WTC11 (cell line): ENCODE measurements around the gene OR5B21. TPM values are rescaled to one million over a fixed set of nuclear protein-coding genes. Genes with fewer than 3 reads are reported as not detected.

Experiments
- ATAC-seq: fragments of 200-7000 bp; cut with Tn5 transposase; 2 replicates; pipeline ENCODE4 v1.10.0; 2021; ENCODE audit warnings: mild to moderate bottlenecking, moderate library complexity
- CTCF ChIA-PET: fragments of 300-600 bp; sonication (Branson Sonifier 250); formaldehyde crosslinking; loops from one replicate; lab custom pipeline; 2021; ENCODE audit warnings: antibody characterized with exemption; lab: Charles Lee
- POLR2A ChIA-PET: fragments of 350-600 bp; sonication (Branson Sonifier 250); formaldehyde crosslinking; loops from one replicate; lab custom pipeline; 2021; ENCODE audit warnings: antibody characterized with exemption; lab: Charles Lee
- DNase-seq: peaks from one replicate; pipeline ENCODE4 v3.0.0; 2021; ENCODE audit warnings: low spot score
- H3K27ac Mint-ChIP-seq: 2 replicates; pipeline ENCODE4 v1.8.0; 2021; ENCODE audit warnings: mixed read lengths
- H3K27me3 Mint-ChIP-seq: 2 replicates; pipeline ENCODE4 v1.8.0; 2021; ENCODE audit warnings: low read depth, mild to moderate bottlenecking, moderate library complexity, mixed read lengths
- H3K36me3 Mint-ChIP-seq: 2 replicates; pipeline ENCODE4 v1.8.0; 2021; ENCODE audit warnings: mixed read lengths
- H3K4me1 Mint-ChIP-seq: 2 replicates; pipeline ENCODE4 v1.8.0; 2022; ENCODE audit warnings: mixed read lengths
- H3K4me3 Mint-ChIP-seq: 2 replicates; pipeline ENCODE4 v1.8.0; 2021; ENCODE audit warnings: mild to moderate bottlenecking, moderate library complexity, mixed read lengths
- H3K9me3 Mint-ChIP-seq: 2 replicates; pipeline ENCODE4 v1.8.0; 2021; ENCODE audit warnings: mixed read lengths
- ELF4 ChIP-seq: sonication (generic); formaldehyde crosslinking; IDR thresholded peaks from 2 replicates; pipeline ENCODE4 v1.8.1; 2022; ENCODE audit warnings: low read depth, mild to moderate bottlenecking, moderate library complexity, missing genetic modification reagents
- EMX1 ChIP-seq: fragments of 250-450 bp; sonication (Bioruptor Pico); IDR thresholded peaks from 2 replicates; pipeline ENCODE4 v1.8.0; 2021; ENCODE audit warnings: mild to moderate bottlenecking
- FOXP1 ChIP-seq: sonication (generic); formaldehyde crosslinking; IDR thresholded peaks from 2 replicates; pipeline ENCODE4 v1.8.0; 2022; ENCODE audit warnings: missing genetic modification reagents, mild to moderate bottlenecking, moderate library complexity, borderline replicate concordance
- MXD4 ChIP-seq: fragments of 250-450 bp; sonication (Bioruptor Pico); IDR thresholded peaks from 2 replicates; pipeline ENCODE4 v1.8.0; 2021; ENCODE audit warnings: mild to moderate bottlenecking, moderate library complexity, borderline replicate concordance
- NFYB ChIP-seq: sonication (generic); formaldehyde crosslinking; conservative IDR thresholded peaks from 2 replicates; pipeline ENCODE4 v1.8.0; 2022; ENCODE audit warnings: low read depth, missing genetic modification reagents
- NR2C2 ChIP-seq: sonication (generic); formaldehyde crosslinking; IDR thresholded peaks from 2 replicates; pipeline ENCODE4 v1.8.0; 2022; ENCODE audit warnings: mild to moderate bottlenecking, missing genetic modification reagents
- SOX15 ChIP-seq: fragments of 250-450 bp; sonication (Bioruptor Pico); IDR thresholded peaks from 2 replicates; pipeline ENCODE4 v1.9.0; 2021; ENCODE audit warnings: mild to moderate bottlenecking
- SP1 ChIP-seq: sonication (generic); formaldehyde crosslinking; conservative IDR thresholded peaks from 2 replicates; pipeline ENCODE4 v1.8.1; 2022; ENCODE audit warnings: missing genetic modification reagents
- ZNF138 ChIP-seq: sonication (generic); formaldehyde crosslinking; conservative IDR thresholded peaks from 2 replicates; pipeline ENCODE4 v1.8.1; 2022; ENCODE audit warnings: mild to moderate bottlenecking, moderate library complexity, missing genetic modification reagents
- ZNF263 ChIP-seq: sonication (generic); formaldehyde crosslinking; IDR thresholded peaks from 2 replicates; pipeline ENCODE4 v1.8.1; 2022; ENCODE audit warnings: low read depth, mild to moderate bottlenecking, moderate library complexity, missing genetic modification reagents
- ZNF416 ChIP-seq: fragments of 250-450 bp; sonication (Bioruptor Pico); IDR thresholded peaks from 2 replicates; pipeline ENCODE4 v1.9.0; 2021; ENCODE audit warnings: mild to moderate bottlenecking, inconsistent platforms
- total RNA-seq: library from RNA; stranded (reverse); gene quantifications from 3 replicates; pipeline ENCODE4 v1.2.3, GENCODE V29; 2021
- TF ChIP-seq, protein P1 (sequence below): sonication (generic); formaldehyde crosslinking; IDR thresholded peaks from 2 replicates; pipeline ENCODE4 v1.8.1; 2023; ENCODE audit warnings: mild to moderate bottlenecking, missing genetic modification reagents
- TF ChIP-seq, protein P2 (sequence below): sonication (generic); formaldehyde crosslinking; IDR thresholded peaks from 2 replicates; pipeline ENCODE4 v1.8.1; 2023; ENCODE audit warnings: mild to moderate bottlenecking, missing genetic modification reagents, moderate library complexity
- TF ChIP-seq, protein P3 (sequence below): sonication (generic); formaldehyde crosslinking; IDR thresholded peaks from 2 replicates; pipeline ENCODE4 v1.8.1; 2023; ENCODE audit warnings: mild to moderate bottlenecking, missing genetic modification reagents, borderline replicate concordance
- TF ChIP-seq, protein P4 (sequence below): sonication (generic); formaldehyde crosslinking; conservative IDR thresholded peaks from 2 replicates; pipeline ENCODE4 v1.8.1; 2022; ENCODE audit warnings: mild to moderate bottlenecking, missing genetic modification reagents
- TF ChIP-seq, protein P5 (sequence below): fragments of 200-600 bp; IDR thresholded peaks from 2 replicates; pipeline ENCODE4 v1.8.0; 2022; ENCODE audit warnings: antibody characterized with exemption
- TF ChIP-seq, protein P6 (sequence below): sonication (generic); formaldehyde crosslinking; IDR thresholded peaks from 2 replicates; pipeline ENCODE4 v1.8.1; 2022; ENCODE audit warnings: mild to moderate bottlenecking, missing genetic modification reagents, moderate library complexity, borderline replicate concordance
- TF ChIP-seq, protein P7 (sequence below): sonication (generic); formaldehyde crosslinking; IDR thresholded peaks from 2 replicates; pipeline ENCODE4 v1.8.1; 2023; ENCODE audit warnings: mild to moderate bottlenecking, missing genetic modification reagents

Gene OR5B21
- total RNA-seq, 1 experiment from 2014 or later = not detected

DNA sequence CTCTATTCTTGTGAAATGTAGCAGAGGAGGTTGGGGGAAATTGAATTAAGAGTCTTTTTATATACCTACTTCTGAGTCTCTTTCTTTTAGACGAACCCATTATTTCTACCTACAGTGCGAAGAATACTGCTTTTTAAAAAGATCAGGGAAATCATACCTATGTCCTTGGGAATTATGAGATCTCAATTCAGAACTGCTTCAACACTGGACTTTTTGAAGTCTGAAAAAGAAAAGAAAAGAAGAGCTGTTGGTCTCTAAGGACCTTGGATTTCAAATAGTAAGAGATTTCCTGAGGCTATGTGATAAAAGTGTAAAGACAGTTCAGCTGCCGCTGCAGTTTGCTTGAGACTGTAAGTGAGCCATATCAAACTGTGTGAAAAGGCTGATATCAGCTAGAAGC is 3.7 kb upstream of the OR5B21 start (continued):
- TF ChIP-seq, protein P1, sequence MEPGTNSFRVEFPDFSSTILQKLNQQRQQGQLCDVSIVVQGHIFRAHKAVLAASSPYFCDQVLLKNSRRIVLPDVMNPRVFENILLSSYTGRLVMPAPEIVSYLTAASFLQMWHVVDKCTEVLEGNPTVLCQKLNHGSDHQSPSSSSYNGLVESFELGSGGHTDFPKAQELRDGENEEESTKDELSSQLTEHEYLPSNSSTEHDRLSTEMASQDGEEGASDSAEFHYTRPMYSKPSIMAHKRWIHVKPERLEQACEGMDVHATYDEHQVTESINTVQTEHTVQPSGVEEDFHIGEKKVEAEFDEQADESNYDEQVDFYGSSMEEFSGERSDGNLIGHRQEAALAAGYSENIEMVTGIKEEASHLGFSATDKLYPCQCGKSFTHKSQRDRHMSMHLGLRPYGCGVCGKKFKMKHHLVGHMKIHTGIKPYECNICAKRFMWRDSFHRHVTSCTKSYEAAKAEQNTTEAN = no peak
- TF ChIP-seq, protein P2, sequence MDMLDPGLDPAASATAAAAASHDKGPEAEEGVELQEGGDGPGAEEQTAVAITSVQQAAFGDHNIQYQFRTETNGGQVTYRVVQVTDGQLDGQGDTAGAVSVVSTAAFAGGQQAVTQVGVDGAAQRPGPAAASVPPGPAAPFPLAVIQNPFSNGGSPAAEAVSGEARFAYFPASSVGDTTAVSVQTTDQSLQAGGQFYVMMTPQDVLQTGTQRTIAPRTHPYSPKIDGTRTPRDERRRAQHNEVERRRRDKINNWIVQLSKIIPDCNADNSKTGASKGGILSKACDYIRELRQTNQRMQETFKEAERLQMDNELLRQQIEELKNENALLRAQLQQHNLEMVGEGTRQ (CRISPR knock-in tag) = no peak

DNA sequence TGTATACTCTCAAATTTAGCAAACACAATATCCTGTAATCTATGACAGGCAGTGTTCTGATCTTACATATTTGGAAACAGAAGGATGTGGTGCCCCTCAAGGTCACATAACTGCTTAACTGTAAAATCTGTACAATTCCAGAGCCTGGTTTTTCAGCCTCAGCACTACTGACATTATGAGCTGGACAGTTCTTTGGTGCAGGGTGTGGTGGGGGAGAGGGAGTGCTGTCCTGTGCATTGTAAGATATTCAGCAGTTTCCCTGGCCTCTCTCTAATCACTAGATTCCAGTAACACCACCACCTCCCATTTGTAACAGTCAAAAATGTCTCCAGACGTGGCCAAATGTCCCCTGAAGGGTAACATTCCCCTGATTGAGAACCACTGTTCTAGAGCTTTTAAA is 1.8 kb upstream of the OR5B21 start:
- DNase-seq (no peak), ATAC-seq (no peak)
- no peak overlapping the region for H3K4me3 Mint-ChIP-seq
- H3K36me3 Mint-ChIP-seq = no peaks in the 10 kb centered on the region
- TF ChIP-seq EMX1 (CRISPR knock-in tag) (no peak), NR2C2 (CRISPR knock-in tag) (no peak), SOX15 (CRISPR knock-in tag) (no peak), ZNF263 (no peak), ZNF416 (CRISPR knock-in tag) (no peak)
- TF ChIP-seq, protein P3, sequence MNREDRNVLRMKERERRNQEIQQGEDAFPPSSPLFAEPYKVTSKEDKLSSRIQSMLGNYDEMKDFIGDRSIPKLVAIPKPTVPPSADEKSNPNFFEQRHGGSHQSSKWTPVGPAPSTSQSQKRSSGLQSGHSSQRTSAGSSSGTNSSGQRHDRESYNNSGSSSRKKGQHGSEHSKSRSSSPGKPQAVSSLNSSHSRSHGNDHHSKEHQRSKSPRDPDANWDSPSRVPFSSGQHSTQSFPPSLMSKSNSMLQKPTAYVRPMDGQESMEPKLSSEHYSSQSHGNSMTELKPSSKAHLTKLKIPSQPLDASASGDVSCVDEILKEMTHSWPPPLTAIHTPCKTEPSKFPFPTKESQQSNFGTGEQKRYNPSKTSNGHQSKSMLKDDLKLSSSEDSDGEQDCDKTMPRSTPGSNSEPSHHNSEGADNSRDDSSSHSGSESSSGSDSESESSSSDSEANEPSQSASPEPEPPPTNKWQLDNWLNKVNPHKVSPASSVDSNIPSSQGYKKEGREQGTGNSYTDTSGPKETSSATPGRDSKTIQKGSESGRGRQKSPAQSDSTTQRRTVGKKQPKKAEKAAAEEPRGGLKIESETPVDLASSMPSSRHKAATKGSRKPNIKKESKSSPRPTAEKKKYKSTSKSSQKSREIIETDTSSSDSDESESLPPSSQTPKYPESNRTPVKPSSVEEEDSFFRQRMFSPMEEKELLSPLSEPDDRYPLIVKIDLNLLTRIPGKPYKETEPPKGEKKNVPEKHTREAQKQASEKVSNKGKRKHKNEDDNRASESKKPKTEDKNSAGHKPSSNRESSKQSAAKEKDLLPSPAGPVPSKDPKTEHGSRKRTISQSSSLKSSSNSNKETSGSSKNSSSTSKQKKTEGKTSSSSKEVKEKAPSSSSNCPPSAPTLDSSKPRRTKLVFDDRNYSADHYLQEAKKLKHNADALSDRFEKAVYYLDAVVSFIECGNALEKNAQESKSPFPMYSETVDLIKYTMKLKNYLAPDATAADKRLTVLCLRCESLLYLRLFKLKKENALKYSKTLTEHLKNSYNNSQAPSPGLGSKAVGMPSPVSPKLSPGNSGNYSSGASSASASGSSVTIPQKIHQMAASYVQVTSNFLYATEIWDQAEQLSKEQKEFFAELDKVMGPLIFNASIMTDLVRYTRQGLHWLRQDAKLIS (CRISPR knock-in tag) = no peak
- H3K9me3 Mint-ChIP-seq = no peaks in the 10 kb centered on the region
- POLR2A ChIA-PET = no interaction called here
- H3K4me1 Mint-ChIP-seq = peaks cover 20% of the 10 kb centered on the region
- no peaks in the 10 kb centered on the region; the same call in 1 of the 2 replicates for H3K27me3 Mint-ChIP-seq
- CTCF ChIA-PET = interaction anchor here (0.8 kb wide), 1 partner anchor 14 kb away, joined by 5 read pairs; no protein-coding TSS in a partner anchor
- no peak overlapping the region for H3K27ac Mint-ChIP-seq

DNA sequence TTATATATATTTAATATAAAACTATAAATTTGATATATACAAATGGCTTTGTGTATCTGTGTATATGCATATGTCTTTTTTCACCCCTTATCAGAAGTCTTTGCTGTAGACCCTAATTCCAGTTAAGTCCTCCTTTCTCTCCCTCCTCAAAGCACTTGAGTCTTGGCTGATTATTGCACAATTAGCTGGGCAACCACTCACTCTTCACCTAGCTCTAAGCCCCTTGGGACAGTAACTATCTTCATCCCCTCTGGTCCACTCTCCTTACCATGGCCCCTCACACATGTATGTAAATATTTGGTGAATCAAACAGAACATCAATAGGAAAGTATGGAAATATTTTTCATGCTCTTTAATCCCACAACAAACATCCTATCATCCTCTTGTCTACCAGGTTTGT is 909 bp upstream of the OR5B21 start:
- Mint-ChIP-seq H3K4me1 (peaks cover 19% of the 10 kb centered on the region), H3K4me3 (no peak overlapping the region), H3K27me3 (no peaks in the 10 kb centered on the region; the same call in 1 of the 2 replicates), H3K27ac (no peak overlapping the region), H3K9me3 (no peaks in the 10 kb centered on the region), H3K36me3 (no peaks in the 10 kb centered on the region)
- CTCF ChIA-PET = interaction anchor here (1.0 kb wide), 1 partner anchor 15 kb away, joined by 5 read pairs; no protein-coding TSS in a partner anchor
- TF ChIP-seq, protein P4, sequence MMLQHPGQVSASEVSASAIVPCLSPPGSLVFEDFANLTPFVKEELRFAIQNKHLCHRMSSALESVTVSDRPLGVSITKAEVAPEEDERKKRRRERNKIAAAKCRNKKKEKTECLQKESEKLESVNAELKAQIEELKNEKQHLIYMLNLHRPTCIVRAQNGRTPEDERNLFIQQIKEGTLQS (CRISPR knock-in tag) = no peak
- TF ChIP-seq, protein P5, sequence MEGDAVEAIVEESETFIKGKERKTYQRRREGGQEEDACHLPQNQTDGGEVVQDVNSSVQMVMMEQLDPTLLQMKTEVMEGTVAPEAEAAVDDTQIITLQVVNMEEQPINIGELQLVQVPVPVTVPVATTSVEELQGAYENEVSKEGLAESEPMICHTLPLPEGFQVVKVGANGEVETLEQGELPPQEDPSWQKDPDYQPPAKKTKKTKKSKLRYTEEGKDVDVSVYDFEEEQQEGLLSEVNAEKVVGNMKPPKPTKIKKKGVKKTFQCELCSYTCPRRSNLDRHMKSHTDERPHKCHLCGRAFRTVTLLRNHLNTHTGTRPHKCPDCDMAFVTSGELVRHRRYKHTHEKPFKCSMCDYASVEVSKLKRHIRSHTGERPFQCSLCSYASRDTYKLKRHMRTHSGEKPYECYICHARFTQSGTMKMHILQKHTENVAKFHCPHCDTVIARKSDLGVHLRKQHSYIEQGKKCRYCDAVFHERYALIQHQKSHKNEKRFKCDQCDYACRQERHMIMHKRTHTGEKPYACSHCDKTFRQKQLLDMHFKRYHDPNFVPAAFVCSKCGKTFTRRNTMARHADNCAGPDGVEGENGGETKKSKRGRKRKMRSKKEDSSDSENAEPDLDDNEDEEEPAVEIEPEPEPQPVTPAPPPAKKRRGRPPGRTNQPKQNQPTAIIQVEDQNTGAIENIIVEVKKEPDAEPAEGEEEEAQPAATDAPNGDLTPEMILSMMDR = no peak
- TF ChIP-seq ELF4 (no peak), ZNF416 (CRISPR knock-in tag) (no peak), NR2C2 (CRISPR knock-in tag) (no peak), ZNF138 (CRISPR knock-in tag) (no peak)
- DNase-seq (no peak), ATAC-seq (no peak)
- POLR2A ChIA-PET = no interaction called here

DNA sequence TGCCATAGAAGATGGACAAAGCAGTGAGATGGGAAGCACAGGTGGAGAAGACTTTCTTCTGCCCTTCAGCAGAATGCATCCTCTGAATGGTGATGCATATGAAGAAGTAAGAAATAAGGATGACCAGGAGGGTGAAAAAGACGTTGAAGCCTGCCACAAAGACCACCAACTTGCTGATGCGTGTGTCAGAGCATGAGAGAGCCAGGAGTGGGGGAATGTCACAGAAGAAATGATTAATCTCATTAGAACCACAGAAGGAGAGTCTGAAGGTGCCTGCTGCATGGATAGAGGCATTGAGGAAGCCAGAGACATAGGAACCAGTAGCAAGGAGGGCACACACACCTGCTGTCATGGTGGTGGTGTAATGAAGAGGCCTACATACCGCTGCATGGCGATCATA is 550 bp downstream of the OR5B21 start:
- Mint-ChIP-seq H3K4me3 (no peak overlapping the region), H3K4me1 (peaks cover 10% of the 10 kb centered on the region), H3K36me3 (no peaks in the 10 kb centered on the region), H3K27me3 (no peaks in the 10 kb centered on the region; the same call in 1 of the 2 replicates), H3K9me3 (no peaks in the 10 kb centered on the region), H3K27ac (no peak overlapping the region)
- ChIA-PET POLR2A (no interaction called here), CTCF (interaction anchor here (0.9 kb wide), 1 partner anchor 551 kb away, joined by 3 read pairs; no protein-coding TSS in a partner anchor)
- ATAC-seq = no peak
- DNase-seq = no peak
- TF ChIP-seq, protein P2 (CRISPR knock-in tag) = no peak
- TF ChIP-seq MXD4 = no peak
- TF ChIP-seq, protein P6, sequence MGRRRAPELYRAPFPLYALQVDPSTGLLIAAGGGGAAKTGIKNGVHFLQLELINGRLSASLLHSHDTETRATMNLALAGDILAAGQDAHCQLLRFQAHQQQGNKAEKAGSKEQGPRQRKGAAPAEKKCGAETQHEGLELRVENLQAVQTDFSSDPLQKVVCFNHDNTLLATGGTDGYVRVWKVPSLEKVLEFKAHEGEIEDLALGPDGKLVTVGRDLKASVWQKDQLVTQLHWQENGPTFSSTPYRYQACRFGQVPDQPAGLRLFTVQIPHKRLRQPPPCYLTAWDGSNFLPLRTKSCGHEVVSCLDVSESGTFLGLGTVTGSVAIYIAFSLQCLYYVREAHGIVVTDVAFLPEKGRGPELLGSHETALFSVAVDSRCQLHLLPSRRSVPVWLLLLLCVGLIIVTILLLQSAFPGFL = no peak
- TF ChIP-seq SP1 (CRISPR knock-in tag) = no peak
- TF ChIP-seq, protein P7, sequence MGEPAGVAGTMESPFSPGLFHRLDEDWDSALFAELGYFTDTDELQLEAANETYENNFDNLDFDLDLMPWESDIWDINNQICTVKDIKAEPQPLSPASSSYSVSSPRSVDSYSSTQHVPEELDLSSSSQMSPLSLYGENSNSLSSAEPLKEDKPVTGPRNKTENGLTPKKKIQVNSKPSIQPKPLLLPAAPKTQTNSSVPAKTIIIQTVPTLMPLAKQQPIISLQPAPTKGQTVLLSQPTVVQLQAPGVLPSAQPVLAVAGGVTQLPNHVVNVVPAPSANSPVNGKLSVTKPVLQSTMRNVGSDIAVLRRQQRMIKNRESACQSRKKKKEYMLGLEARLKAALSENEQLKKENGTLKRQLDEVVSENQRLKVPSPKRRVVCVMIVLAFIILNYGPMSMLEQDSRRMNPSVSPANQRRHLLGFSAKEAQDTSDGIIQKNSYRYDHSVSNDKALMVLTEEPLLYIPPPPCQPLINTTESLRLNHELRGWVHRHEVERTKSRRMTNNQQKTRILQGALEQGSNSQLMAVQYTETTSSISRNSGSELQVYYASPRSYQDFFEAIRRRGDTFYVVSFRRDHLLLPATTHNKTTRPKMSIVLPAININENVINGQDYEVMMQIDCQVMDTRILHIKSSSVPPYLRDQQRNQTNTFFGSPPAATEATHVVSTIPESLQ (CRISPR knock-in tag) = no peak
- TF ChIP-seq FOXP1 (CRISPR knock-in tag) = no peak
- TF ChIP-seq NFYB (CRISPR knock-in tag) = no peak
